Right lobe of liver (tissue), 6 donors: Measurements from ENCODE around the gene NAGPA. TPM values are rescaled to one million over a fixed set of nuclear protein-coding genes. Genes with fewer than 3 reads are reported as not detected.

Source experiments
- ATAC-seq, 4 donors: fragments of 200-7000 bp; cut with Tn5 transposase; one replicate each; pipeline ENCODE4 v1.9.1; 2020; ENCODE audit warnings: mild to moderate bottlenecking in 4 of 4, moderate library complexity in 4 of 4
- DNase-seq, 3 donors: peaks; one replicate each; pipeline ENCODE4 v3.0.0-alpha.2; 2020
- H3K27ac ChIP-seq, 3 donors: fragments of 200-600 bp; one replicate each; pipeline ENCODE4 v1.8.0; 2022
- H3K27me3 ChIP-seq, 2 donors: fragments of 200-600 bp; one replicate each; pipeline ENCODE4 v1.8.0; 2022
- H3K36me3 ChIP-seq, 4 donors: fragments of 200-600 bp; sonication (generic) in 1 of 4; one replicate each; pipeline versions ENCODE4 v1.5.1 to v1.8.0; 2017 to 2022; ENCODE audit warnings: control low read depth in 1 of 4
- H3K4me1 ChIP-seq, 4 donors: fragments of 200-600 bp; sonication (generic) in 1 of 4; one replicate each; pipeline versions ENCODE4 v1.5.1 to v1.8.0; 2017 to 2022; ENCODE audit warnings: control low read depth in 1 of 4
- H3K4me3 ChIP-seq, 3 donors: fragments of 200-600 bp; one replicate each; pipeline ENCODE4 v1.8.0; 2022
- H3K9me3 ChIP-seq, 4 donors: fragments of 200-600 bp; sonication (generic) in 1 of 4; one replicate each; pipeline versions ENCODE4 v1.5.1 to v1.8.0; 2017 to 2022; ENCODE audit warnings: control low read depth in 1 of 4
- CTCF ChIP-seq, 4 donors: fragments of 200-600 bp in 3 of 4; fragments of 450-650 bp in 1 of 4; IDR thresholded peaks; one replicate each; pipeline versions ENCODE4 v1.5.1 to v1.8.0; 2016 to 2022; ENCODE audit warnings: antibody characterized with exemption in 4 of 4, mild to moderate bottlenecking in 2 of 4
- POLR2A ChIP-seq: fragments of 450-650 bp; IDR thresholded peaks from one replicate; pipeline ENCODE4 v1.6.1; 2017; ENCODE audit warnings: antibody characterized with exemption, mild to moderate bottlenecking
- WGBS: methylation state at CpG from one replicate; pipeline ENCODE4 v1.1.6; 2018; ENCODE audit warnings: low coverage, low lambda C conversion rate; ENCODE audit not compliant: insufficient coverage; ENCODE audit errors: missing lambda C conversion rate; 5-methylcytosine and 5-hydroxymethylcytosine counted together
- intact Hi-C, 2 donors: fragments of 100-400 bp; cut with DNase I; formaldehyde crosslinking; loops; one replicate each; pipeline versions ENCODE4 v1.11.2 to v1.14.1; 2022
- total RNA-seq, 6 experiments: library from RNA; depleted of rRNA in 2 of 6; stranded (reverse); fragments of >200 nt in 2 of 6; fragmentation: NEBNext Ultra II Directional in 3 of 6; extraction: Animal tissue kit (Norgen Biotek cat#: 25700) in 3 of 6; gene quantifications; one replicate each; pipeline versions ENCODE4 v1.1.0 to v1.2.4, GENCODE V29; 2016 to 2023
- donor health status: DM: no; HTN: yes; CAD: no.
- donor health status: DM: no; HTN: no; CAD: no.
- donor health status: DM: no; HTN: no; CAD: no.
- donor health status: DM: no; HTN: yes; CAD: no.
- donor health status: DM: no; HTN: yes; CAD: no.

The NAGPA gene
- total RNA-seq, 6 experiments from 2014 or later: 6.6 to 22.1 (median 8.4) TPM

- no peaks in the 10 kb centered on the region for H3K9me3 ChIP-seq
- no peaks in the 10 kb centered on the region for H3K27me3 ChIP-seq
- no peak for TF ChIP-seq CTCF (IDR thresholded peaks at IDR 0.05)
- DNase-seq (peak in 1 of 3 donors; percentile 11), ATAC-seq (peak in 1 of 4 donors; percentile 24)
- H3K4me3 ChIP-seq: no peak overlapping the region
- no peak overlapping the region for H3K27ac ChIP-seq
- intact Hi-C loops: no loop called here
- no peaks in the 10 kb centered on the region for H3K4me1 ChIP-seq
- WGBS: 84% methylated on average over 5 of the region's 8 CpGs
- H3K36me3 ChIP-seq: no peaks in the 10 kb centered on the region
These were observed 43.3 kb downstream of the NAGPA start for GRCh38 chr16:4990415-4990814.

GRCh38 chr16:4989391-4990006 is 44.2 kb downstream of the NAGPA start:
- intact Hi-C loops: no loop called here
- DNase-seq (peak in 1 of 3 donors; percentile 8), ATAC-seq (no peak)
- 77% methylated on average over 7 of the region's 9 CpGs for WGBS
- Histone ChIP-seq H3K4me1 (no peaks in the 10 kb centered on the region), H3K27ac (no peak overlapping the region), H3K36me3 (no peaks in the 10 kb centered on the region), H3K4me3 (no peak overlapping the region), H3K9me3 (no peaks in the 10 kb centered on the region), H3K27me3 (no peaks in the 10 kb centered on the region)
- TF ChIP-seq POLR2A: no peak
- TF ChIP-seq CTCF (IDR thresholded peaks at IDR 0.05): no peak

- 79% methylated on average over 5 of the region's 5 CpGs for WGBS
- Histone ChIP-seq H3K27ac (no peak overlapping the region), H3K36me3 (no peaks in the 10 kb centered on the region), H3K27me3 (no peaks in the 10 kb centered on the region), H3K4me1 (no peaks in the 10 kb centered on the region), H3K4me3 (no peak overlapping the region), H3K9me3 (no peaks in the 10 kb centered on the region)
- DNase-seq (peak in 1 of 3 donors; percentile 14), ATAC-seq (no peak)
- intact Hi-C loops: no loop called here
- TF ChIP-seq CTCF (IDR thresholded peaks at IDR 0.05) (no peak), POLR2A (no peak)
These were observed 45.1 kb downstream of the NAGPA start for GRCh38 chr16:4988647-4989046.

GRCh38 chr16:4987580-4988374 is 46.0 kb downstream of the NAGPA start:
- DNase-seq (peak in 1 of 3 donors; percentile 46), ATAC-seq (peak in 1 of 4 donors; percentile 36)
- intact Hi-C loops: no loop called here
- Histone ChIP-seq H3K9me3 (no peaks in the 10 kb centered on the region), H3K4me3 (no peak overlapping the region), H3K36me3 (no peaks in the 10 kb centered on the region), H3K27me3 (no peaks in the 10 kb centered on the region), H3K27ac (no peak overlapping the region), H3K4me1 (no peaks in the 10 kb centered on the region)
- TF ChIP-seq CTCF (IDR thresholded peaks at IDR 0.05) (no peak), POLR2A (no peak)
- 6% methylated on average over 15 of the region's 60 CpGs for WGBS
